Measurements from ENCODE around the gene ZNF764. TPM values are rescaled to one million over a fixed set of nuclear protein-coding genes. Genes with fewer than 3 reads are reported as not detected.
"Not testable (repeated sequence)": the region's sequence is repeated elsewhere in the genome, so short reads cannot be mapped to it uniquely, and the experiment has no call there.

The ZNF764 gene
- total and polyA plus RNA-seq, 12 donors, result 3.6 to 15.0 (median 9.5) TPM

DNA sequence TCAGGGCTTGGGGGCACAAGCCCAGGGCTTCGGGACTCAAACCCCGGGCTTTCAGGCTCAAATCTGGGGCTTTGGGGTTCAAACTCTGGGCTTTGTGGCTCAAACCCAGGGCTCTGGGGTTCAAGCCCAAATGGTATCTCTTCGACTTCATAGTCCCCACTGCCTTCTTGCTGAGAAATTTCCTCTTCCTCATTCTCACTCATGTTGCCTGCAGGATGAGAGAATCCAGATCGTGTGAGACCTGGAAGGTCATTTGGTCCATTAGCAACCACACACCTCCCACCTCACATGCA, 32.4 kb downstream of the ZNF764 start:
- Histone ChIP-seq H3K4me1 (replicated peaks in 1 of 2) (peaks cover 7 to 13% of the 10 kb centered on the region in 2 donors), H3K27me3 (no peaks in the 10 kb centered on the region), H3K36me3 (replicated peaks in 1 of 2) (no peaks in the 10 kb centered on the region), H3K27ac (peak overlapping the region in 4 of 5 donors; percentile 94 to 98 (median 96)), H3K4me3 (peak overlapping the region in 2 of 4 donors; percentile 51 to 86), H3K9me3 (replicated peaks in 1 of 3) (no peaks in the 10 kb centered on the region)
- TF ChIP-seq, protein P1, sequence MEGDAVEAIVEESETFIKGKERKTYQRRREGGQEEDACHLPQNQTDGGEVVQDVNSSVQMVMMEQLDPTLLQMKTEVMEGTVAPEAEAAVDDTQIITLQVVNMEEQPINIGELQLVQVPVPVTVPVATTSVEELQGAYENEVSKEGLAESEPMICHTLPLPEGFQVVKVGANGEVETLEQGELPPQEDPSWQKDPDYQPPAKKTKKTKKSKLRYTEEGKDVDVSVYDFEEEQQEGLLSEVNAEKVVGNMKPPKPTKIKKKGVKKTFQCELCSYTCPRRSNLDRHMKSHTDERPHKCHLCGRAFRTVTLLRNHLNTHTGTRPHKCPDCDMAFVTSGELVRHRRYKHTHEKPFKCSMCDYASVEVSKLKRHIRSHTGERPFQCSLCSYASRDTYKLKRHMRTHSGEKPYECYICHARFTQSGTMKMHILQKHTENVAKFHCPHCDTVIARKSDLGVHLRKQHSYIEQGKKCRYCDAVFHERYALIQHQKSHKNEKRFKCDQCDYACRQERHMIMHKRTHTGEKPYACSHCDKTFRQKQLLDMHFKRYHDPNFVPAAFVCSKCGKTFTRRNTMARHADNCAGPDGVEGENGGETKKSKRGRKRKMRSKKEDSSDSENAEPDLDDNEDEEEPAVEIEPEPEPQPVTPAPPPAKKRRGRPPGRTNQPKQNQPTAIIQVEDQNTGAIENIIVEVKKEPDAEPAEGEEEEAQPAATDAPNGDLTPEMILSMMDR (IDR thresholded peaks at IDR 0.05), result no peak
- no peak for TF ChIP-seq POLR2A (IDR thresholded peaks at IDR 0.05)
- DNase-seq, result no peak
- WGBS, 4 donors, result 53 to 56% (median 55%) methylated on average over 4 of the region's 4 CpGs
- intact Hi-C loops (cut with DNase I), result loop anchor here (5.0 to 10.0 kb wide), 2 partner anchors 78 to 81 kb away; partner anchors contain the start of gene SEPHS2 (in 2 of the 2)

DNA sequence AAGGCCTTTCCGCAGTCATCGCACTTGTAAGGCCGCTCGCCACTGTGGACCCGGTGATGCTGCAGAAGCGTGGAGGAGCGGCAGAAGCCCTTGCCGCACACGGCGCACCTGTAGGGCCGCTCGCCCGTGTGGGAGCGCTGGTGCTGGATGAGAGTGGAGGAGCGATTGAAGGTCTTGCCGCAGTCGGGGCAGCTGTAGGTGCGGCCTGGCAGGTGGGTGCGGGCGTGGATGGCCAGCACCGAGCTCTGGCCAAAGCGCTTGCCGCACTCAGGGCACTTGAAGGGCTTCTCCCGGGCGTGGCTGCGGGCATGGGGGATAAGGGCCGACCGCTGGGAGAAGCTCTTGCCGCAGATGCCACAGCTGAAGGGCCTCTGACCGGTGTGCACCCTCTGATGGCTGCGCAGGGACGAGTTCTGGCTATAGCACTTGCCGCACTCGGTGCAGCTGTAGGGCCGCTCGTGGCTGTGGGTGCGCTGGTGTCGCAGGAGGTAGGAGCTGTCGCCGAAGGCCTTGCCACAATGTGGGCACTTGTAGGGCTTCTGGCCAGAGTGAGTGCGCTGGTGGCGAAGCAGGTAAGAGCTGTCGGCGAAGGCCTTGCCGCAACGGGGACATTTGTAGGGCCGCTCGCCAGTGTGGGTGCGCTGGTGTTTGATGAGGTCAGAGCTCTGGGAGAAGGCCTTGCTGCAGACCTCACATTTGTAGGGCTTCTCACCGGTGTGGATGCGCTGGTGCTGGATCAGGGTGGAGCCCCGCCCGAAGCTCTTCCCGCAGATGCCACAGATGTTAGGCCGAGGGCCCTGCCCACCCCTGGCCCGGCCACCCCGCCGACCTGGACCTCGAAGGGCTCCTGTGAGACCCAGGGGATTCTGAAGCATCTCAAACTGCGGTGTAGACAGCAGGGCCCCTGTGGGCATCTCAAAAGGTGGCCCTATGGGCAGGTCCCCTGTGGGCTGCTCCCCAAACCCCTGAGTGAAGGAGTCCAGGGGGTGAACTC, 33.3 kb downstream of the ZNF764 start:
- 92 to 96% (median 95%) methylated on average over 33 to 60 of the region's 60 CpGs for WGBS, 4 donors
- intact Hi-C loops (cut with DNase I), result loop anchor here (5.0 to 10.0 kb wide), 2 partner anchors 78 to 80 kb away; partner anchors contain the start of gene SEPHS2 (in 2 of the 2)
- H3K4me3 ChIP-seq, result no peak overlapping the region
- H3K27me3 ChIP-seq, result no peaks in the 10 kb centered on the region
- no peaks in the 10 kb centered on the region for H3K9me3 ChIP-seq (replicated peaks in 1 of 3)
- no peak overlapping the region for H3K27ac ChIP-seq
- no peaks in the 10 kb centered on the region for H3K36me3 ChIP-seq (replicated peaks in 1 of 2)
- peaks cover 7 to 13% of the 10 kb centered on the region in 2 donors for H3K4me1 ChIP-seq (replicated peaks in 1 of 2)
- TF ChIP-seq, protein P1 (IDR thresholded peaks at IDR 0.05), result no peak
- TF ChIP-seq POLR2A (IDR thresholded peaks at IDR 0.05), result no peak
- DNase-seq, result peak in 1 of 7 donors; percentile 31

GRCh38 chr16:30523768-30524574, 34.2 kb downstream of the ZNF764 start:
- DNase-seq, result peak in 4 of 7 donors; percentile 40 to 60 (median 50)
- no peaks in the 10 kb centered on the region for H3K36me3 ChIP-seq (replicated peaks in 1 of 2)
- intact Hi-C loops (cut with DNase I), result loop anchor here in 1 of 2 donors (10.0 kb wide), 1 partner anchor 79 kb away; the partner anchor contains the start of gene SEPHS2
- WGBS, 4 donors, result 70 to 77% (median 71%) methylated on average over 22 to 26 of the region's 26 CpGs
- TF ChIP-seq POLR2A (IDR thresholded peaks at IDR 0.05), result no peak
- TF ChIP-seq, protein P1 (IDR thresholded peaks at IDR 0.05), result no peak
- H3K27me3 ChIP-seq, result no peaks in the 10 kb centered on the region
- H3K4me3 ChIP-seq, result no peak overlapping the region
- no peak overlapping the region for H3K27ac ChIP-seq
- H3K9me3 ChIP-seq (replicated peaks in 1 of 3), result no peaks in the 10 kb centered on the region
- peaks cover 7 to 13% of the 10 kb centered on the region in 2 donors for H3K4me1 ChIP-seq (replicated peaks in 1 of 2)

DNA sequence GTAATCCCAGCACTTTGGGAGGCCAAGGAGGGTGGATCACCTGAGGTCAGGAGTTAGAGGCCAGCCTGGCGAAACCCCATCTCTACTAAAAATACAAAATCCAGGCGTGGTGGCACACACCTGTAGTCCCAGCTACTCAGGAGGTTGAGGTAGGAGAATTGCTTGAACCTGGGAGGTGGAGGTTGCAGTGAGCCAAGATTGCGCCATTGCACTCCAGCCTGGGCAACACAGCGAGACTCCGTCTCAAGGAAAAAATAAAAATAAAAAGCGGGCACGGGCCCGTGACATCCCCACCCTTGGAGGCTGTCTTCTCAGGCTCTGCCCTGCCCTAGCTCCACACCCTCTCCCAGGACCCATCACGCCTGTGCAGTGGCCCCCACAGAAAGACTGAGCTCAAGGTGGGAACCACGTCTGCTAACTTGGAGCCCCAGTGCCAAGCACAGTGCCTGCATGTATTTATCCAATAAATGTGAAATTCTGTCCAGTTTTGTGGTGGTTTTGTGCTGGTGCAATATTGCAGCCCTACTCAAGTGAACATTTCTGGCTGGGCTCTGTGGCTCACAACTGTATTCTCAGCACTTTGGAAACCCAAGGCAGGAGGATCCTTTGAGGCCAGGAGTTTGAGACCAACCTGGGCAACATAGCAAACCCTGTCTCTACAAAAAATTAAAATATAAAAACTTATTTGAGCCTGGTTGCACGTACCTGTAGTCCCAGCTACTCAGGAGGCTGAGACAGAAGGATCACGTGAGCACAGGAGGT, 35.3 kb downstream of the ZNF764 start:
- WGBS, 4 donors, result 78 to 83% (median 82%) methylated on average over 12 of the region's 12 CpGs
- H3K36me3 ChIP-seq (replicated peaks in 1 of 2), result not testable (repeated sequence)

More for the DNA sequence above, 35.3 kb downstream of the ZNF764 start:
- intact Hi-C loops (cut with DNase I), result loop anchor here in 1 of 2 donors (10.0 kb wide), 1 partner anchor 78 kb away; the partner anchor contains the start of gene SEPHS2
- H3K27me3 ChIP-seq; DNase-seq; H3K27ac ChIP-seq; H3K4me1 ChIP-seq (replicated peaks in 1 of 2); H3K9me3 ChIP-seq (replicated peaks in 1 of 3); H3K4me3 ChIP-seq: not testable (repeated sequence)

Measured in adrenal gland (tissue), 12 donors.